Measurements from ENCODE around the gene NUDT6. TPM values are rescaled to one million over a fixed set of nuclear protein-coding genes. Genes with fewer than 3 reads are reported as not detected.
"Not testable (repeated sequence)": the region's sequence is repeated elsewhere in the genome, so short reads cannot be mapped to it uniquely, and the experiment has no call there.

Gene NUDT6
- polyA plus RNA-seq, 4 donors, result 12.7 to 19.7 (median 17.4) TPM

DNA sequence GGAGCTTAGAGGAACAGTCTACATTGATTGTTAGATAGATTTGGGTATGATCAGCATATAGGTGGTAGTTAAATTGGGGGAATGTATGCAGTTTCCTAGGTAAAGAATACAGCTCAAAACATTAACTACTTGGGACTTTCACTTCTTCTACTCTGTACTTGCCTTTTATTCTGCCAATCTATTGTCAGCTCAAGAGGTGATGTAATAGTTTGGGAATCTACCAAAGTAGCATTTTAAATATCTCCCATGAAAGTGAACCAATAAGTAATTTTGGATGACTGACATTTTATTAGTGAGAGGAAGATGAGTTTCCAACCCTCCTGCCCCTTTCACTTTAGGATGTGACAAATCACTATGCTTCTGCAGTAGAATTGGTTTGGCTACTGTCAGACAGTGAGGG is 43.4 kb downstream of the NUDT6 start:
- no peak for DNase-seq (ENCODE audit: low read depth in 4 of 4, low spot score in 3 of 4)

DNA sequence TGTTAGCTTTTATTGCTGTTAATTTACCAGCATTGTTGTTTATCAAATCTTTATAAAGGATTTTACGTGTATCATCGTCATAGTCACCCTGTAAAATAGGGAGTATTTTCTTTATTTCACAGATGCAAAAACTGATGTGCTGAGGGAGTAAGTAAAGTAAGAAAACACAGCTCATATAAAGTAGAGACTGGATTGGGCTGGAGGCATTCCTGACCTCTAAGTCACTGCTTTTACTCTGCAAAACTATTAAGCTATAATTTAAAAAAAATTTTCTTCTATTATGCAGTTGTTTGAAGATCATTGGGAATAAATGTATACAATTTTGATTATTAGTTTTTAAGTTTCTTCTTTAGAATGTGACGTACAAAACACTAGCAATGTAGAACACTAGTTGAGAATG is 45.9 kb downstream of the NUDT6 start:
- DNase-seq (ENCODE audit: low read depth in 4 of 4, low spot score in 3 of 4), result no peak

DNA sequence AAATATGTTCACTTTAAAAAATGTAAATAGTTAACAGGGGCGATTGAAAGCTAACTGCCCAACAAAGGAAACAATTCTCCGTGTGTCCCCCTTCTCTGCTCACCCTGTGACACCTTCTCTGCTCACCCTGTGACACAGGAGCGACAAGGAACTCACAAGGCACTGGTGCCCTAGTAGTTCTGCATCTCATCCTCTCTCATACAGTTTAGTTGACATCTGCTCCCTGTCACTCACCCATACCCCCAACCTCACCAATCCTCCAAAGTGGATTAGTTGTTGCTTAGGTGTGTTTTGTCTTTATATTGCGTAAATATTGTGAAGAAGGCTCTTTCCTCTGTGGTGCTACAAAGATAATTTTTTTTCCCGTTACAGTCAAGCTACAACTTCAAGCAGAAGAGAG is 46.4 kb downstream of the NUDT6 start:
- no peak for DNase-seq (ENCODE audit: low read depth in 4 of 4, low spot score in 3 of 4)

DNA sequence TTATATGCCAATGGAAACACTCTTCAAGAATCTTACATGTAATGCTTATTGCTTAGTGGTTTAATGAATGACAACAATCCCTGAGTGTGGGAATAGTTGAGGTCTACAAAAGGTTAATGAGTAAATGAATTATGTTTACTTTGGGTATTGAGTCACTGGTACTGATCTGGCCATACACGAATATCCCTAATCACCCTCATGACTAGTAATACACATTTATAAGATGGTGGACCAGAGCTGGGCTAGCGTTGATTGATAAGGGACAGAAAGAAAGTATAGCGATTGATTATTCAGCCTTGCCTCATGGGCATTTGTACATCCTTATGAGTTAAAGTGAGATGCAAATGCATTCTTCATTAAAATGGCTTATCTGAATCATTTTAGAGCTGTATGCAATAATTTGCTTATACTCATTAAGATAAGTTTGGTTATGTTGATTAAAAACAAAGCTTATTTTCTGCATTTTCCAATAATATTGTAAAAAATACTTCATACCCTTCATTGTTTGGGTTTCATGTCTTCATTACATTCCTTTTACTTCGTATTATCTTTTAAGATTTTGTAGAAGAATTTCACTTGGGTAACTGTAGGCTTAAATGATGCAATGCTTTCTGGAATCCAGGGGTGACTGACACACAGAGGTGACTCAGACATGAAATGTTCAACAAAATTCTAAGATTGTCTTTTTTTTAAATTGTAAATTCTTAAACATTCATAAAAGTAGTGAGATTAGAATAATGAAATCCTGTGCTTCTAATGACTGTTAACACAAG is 48.4 kb downstream of the NUDT6 start:
- no peak for DNase-seq (ENCODE audit: low read depth in 4 of 4, low spot score in 3 of 4)

DNA sequence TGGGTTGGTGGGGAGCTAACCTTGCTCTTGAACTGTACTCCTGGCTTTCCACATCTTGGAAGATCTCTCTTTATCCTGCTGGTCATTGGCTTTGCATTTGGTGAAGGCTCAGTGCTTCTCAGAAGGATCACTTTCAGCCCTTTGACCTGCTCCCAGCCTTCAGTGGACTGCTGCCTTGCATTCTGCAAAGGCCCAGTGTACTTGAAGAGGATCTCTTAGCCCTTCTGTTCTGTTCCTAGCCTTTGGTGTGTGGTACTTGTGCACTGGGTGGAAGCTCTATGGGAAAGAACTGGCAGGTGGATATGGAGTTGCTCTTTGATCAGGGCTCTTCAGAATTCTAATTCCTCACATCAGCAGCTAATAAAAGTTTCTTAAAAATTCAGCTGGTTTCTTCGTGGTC is 49.3 kb downstream of the NUDT6 start:
- DNase-seq (ENCODE audit: low read depth in 4 of 4, low spot score in 3 of 4), result no peak

DNA sequence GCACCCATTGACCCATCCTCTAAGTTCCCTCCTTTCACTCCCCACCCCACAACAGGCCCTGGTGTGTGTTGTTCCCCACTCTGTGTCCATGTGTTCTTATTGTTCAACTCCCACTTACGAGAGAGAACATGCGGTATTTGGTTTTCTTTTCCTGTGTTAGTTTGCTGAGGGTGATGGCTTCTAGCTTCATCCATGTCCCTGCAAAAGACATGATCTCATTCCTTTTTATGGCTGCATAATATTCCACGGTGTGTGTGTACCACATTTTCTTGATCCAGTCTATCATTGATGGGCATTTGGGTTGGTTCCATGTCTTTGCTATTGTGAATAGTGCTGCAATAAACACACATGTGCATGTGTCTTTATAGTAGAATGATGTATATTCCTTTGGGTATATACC is 54.2 kb downstream of the NUDT6 start:
- DNase-seq (ENCODE audit: low read depth in 4 of 4, low spot score in 3 of 4), result not testable (repeated sequence)

DNA sequence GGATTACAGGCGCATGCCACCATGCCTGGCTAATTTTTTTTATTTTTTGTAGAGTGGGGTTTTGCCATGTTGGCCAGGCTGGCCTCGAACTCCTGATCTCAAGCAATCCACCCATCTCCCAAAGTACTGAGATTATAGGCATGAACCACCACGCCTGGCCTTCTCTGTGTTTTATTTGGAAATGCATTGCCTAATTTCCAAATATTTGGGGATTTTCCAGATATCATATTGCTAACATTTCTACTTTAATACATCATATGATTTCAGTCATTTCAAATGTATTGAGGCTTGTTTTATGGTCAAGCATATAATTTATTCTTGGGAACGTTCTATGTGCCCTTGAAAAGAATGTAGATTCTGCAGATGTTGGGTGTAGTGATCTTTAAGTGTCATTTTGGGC is 57.0 kb downstream of the NUDT6 start:
- no peak for DNase-seq (ENCODE audit: low read depth in 4 of 4, low spot score in 3 of 4)

DNA sequence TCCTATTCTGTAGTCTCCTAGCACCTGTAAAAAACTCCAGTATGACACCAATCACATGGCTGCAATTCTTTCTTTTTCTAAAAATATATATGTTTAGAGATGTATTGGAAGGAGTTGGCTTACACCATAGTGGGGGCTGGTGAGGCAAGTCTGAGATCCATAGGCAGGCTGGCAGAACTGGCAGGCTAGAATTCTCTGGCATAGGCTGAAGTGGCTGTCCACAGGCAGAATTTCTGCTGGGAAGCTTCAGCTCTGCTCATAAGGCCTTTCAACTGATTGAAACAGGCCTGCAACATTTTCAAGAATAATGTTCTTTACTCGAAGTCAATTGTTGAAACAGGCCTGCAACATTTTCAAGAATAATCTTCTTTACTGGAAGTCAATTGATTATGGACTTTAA is 58.8 kb downstream of the NUDT6 start:
- DNase-seq (ENCODE audit: low read depth in 4 of 4, low spot score in 3 of 4), result no peak

DNA sequence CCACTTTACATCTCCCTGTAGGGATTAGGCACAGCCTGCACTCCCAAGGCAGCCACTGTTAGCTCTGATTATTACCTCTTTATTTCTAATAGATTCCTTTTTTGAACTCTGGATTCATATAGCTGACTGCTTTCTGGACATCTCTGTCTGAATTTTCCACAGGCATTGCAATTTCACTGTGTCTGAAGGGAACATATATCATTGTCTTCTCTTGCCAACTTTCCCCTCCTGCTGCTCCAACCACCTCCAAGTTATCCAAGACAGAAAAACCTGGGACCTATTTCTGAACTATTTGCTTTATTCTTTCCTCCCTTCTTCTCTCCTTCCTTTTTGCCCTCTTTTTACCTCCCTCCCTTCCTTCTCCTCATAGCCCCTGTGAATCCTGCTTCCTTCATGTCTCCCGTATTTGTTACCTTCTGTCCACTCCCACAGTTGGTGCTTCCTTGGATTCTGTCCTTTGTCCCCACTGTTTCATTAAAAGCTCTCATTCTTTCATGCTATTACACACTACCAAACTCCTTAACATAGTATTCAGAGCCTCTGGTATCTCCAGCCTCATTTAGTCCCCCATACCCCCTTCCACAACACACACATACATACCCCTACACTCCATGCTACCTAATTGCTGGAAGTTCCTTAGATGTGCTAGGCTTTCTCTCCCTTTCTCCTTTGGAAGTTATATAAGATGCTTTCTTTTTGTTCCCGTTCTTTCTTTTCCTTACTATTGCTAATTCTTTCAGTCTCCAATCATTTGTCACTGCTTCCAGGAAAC is 61.0 kb downstream of the NUDT6 start:
- no peak for DNase-seq (ENCODE audit: low read depth in 4 of 4, low spot score in 3 of 4)

DNA sequence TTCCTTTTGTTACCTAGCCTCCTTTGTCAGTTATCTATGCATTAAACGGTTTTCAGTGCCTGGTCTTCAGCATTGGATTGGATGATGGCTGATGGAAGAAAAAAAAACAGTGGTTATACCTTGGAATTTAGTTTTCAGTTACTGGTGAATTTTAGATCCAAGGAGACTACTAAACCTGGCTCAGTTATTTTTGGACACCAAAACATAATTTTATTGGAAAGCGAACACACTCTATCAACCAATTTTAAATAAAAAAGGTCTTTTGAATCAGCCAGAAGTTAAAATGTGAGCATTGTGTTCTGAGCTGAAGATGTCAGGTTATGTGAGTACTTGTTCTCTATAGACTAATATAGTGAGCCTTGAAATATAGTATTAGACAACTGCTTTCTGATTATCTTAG is 63.7 kb downstream of the NUDT6 start:
- DNase-seq (ENCODE audit: low read depth in 4 of 4, low spot score in 3 of 4), result no peak

DNA sequence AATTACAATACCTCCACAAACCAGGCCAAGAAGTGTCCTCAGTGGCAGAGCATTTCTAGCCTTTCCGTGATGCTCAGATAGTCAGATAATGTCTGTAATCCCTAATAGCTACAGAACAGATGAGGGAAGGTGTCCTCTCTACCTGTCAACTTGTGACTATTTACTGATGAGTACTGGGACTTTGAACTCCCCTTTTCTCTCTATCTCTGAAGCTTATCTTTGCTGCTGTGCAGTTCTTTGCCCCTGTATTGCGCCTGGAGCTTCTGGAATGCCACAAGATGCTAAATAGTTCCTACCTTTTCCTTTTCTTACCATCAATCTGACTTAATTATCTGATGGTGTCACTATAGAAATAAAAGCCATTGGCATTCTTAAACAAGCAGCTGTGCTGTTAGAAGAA is 65.2 kb downstream of the NUDT6 start:
- DNase-seq (ENCODE audit: low read depth in 4 of 4, low spot score in 3 of 4), result no peak

DNA sequence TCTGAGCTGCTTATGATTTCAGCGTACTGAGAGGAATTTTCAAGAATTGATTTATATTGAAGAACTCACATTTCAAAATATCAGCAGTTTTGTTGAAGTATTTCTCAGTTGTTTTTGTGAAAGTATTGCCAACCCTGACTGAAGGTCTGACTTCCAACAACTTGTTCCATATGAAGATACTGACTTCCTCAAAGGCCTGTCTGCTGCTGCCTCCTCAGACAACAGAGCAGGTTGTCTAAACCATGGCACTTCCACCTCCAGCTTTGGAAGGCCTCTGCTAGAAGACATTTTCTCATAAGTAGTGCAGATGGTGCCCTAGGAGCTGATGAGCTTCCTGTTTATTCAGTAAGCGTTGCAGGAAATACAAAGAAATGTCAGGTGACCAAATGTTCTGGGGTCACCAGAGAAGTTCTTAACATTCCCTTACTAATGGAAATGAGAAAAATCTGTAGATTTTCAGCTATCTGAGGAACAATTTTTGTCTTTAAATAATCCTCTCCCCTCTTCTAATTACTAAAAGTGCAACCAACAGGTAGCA is 67.0 kb downstream of the NUDT6 start:
- DNase-seq (ENCODE audit: low read depth in 4 of 4, low spot score in 3 of 4), result no peak

DNA sequence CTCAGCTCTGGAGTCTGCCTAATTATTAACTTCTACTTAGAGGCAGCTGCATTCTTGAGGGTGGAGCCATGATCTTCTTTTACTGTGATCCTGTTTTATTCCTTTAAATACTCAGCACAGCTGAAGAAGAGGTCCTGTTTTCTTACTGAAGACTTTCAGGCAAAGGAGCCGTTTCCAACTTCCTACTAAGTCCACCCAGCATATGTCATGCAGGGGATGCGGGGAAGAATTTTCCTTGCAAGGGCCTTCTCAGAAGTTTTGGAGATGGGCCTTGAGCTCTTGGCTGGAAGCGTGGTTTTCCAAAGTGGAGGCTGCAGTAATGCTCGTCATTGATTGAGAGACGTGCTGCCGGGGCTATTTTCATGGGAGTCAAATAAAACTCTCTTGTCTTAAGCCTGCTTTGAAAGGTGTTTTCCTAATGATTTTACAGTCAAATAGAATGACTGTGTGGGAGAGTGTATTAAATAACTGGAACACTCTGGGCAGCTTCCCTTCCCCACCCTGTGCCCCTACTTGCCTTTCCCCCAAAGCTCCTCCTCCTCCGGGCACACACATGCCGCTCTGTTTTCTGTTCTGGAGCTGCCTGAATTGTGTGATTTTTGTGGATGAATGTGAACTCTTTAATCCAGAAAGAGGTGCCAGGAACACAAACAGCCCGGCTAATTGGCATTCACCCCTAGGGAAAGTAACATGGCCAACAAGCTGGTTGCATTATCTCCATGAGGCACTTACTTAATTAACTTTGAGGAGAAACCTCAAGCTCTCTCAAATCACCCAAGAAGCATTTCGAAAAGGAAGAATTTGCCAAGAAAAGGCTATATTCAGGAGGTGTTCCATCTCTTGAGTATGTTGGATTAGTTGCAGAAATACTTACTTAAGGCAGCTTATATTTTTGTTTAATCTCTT is 67.7 kb downstream of the NUDT6 start:
- peak in 2 of 4 donors; percentile 22 for DNase-seq (ENCODE audit: low read depth in 4 of 4, low spot score in 3 of 4)

DNA sequence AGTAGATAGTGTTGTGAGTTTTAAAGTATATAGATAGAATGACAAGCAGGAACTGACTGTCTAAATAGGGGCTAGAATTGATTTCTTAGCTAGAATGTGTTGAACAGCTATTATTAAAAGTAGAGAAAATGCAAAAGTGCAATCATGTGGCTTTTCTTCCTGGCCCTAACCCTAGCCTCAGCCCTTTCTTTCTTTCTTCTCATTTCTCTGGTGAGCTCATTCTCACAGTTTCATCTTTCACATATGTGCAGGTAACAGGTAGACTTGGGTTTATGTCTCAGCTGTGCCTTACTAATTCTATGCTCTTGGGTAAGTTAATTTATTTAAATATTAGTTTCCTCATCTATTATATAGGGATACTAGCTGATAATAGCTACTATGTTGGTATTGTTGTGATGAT is 70.8 kb downstream of the NUDT6 start:
- no peak for DNase-seq (ENCODE audit: low read depth in 4 of 4, low spot score in 3 of 4)

DNA sequence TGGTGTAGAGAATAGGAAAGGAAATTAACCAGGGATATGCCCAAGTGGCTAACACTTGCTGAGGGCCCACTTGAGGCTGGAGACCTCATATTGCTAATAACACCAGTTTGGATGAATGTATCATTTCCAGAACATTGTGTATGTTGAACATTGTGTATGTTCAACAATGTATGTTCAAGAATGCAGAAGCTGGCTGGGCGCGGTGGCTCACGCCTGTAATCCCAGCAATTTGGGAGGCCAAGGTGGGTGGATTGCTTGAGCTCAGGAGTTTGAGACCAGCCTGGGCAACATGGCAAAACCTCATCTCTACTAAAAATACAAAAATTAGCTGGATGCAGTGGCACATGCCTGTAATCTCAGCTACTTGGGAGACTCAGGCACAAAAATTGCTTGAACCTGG is 72.6 kb downstream of the NUDT6 start:
- DNase-seq (ENCODE audit: low read depth in 4 of 4, low spot score in 3 of 4), result not testable (repeated sequence)

DNA sequence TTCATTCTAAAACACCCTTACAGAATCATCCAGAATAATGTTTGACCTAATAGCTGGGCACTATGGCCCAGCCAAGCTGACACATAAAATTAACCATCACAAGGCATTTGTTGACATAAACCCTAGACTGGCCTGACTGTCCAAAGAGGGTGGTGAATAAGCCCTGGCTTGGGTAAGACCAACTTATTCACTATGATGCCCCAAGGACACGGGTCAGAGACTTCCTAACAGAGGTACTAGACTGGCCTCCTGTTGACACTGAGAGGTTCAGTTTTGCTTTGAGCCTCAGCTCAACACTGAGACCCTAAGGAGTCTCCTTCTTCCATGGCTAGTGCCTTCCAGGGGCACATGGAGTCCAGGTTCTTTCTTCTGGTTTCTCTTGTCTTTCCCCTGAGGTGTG is 74.5 kb downstream of the NUDT6 start:
- no peak for DNase-seq (ENCODE audit: low read depth in 4 of 4, low spot score in 3 of 4)

DNA sequence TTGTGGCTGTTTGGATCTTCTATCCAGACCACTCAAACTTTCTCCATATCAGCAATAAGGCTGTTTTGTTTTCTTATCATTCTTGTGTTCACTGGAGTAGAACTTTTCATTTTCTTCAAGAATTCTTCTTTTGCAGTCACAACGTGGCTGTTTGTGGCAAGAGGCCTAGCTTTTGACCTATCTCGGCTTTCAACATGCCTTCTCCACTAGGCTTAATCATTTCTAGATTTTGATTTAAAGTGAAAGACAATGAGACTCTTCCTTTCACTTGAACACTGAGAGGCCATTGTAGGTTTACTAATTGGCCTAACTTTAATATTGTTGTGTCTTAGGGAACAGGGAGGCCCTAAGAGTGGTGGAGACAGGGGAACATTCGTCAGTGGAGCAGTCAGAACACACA is 76.6 kb downstream of the NUDT6 start:
- DNase-seq (ENCODE audit: low read depth in 4 of 4, low spot score in 3 of 4), result no peak

DNA sequence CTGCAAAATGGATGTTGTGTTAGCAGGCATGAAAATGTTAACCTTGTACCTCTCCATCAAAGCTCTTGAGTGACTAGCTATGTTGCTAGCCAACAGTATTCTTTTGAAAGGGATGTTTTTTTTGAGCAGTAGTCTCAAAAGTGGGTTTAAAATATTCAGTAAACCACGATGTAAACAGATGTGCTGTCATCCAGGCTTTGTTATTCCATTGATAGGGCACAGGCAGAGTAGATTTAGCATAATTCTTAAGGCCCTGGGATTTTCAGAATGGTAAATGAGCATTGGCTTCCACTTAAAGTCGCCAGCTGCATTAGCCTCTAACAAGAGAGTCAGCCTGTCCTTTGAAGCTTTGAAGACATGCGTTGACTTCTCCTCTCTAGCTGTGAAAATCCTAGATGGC is 77.3 kb downstream of the NUDT6 start:
- DNase-seq (ENCODE audit: low read depth in 4 of 4, low spot score in 3 of 4), result no peak

DNA sequence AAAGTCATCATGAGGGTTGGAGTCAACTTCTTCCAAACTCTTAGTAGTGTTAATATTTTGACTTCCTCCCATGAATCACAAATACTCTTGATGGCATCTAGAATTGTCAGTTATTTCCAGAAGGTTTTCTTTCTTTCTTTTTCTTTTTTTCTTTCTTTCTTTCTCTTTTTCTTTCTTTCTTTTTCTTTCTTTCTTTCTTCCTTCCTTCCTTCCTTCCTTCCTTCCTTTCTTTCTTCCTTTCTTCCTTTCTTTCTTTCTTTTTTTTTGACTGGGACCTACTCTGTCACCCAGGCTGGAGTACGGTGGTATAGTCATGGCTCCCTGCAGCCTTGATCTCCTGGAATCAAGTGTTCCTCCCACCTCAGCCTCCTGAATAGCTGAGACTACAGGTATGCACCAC is 78.0 kb downstream of the NUDT6 start:
- DNase-seq (ENCODE audit: low read depth in 4 of 4, low spot score in 3 of 4), result not testable (repeated sequence)

DNA sequence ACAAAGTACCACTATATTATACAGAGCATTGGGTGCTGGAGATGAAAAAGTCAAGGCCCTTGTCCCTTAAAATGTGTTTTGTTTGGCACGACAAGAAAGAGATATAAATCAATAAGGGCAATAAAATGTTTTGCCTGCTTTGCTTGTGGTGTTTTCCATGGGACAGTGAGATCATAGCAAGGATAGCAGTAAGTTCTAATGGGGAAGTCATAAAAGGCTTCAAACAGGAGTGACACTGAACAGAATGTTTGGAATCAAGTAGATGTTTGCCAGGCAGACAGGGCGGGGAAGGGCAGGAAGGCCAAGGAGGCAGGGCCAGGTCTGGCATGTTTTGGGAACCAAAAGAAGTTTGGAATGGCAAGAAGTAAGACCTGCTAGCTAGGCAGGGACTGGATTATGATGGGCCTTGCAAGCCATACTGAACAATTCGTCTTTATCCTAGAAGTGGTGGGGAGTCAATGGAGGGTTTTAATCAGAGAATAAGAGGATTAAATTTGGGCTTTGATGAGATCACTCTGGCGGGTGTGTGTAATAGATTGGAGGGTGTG is 79.3 kb downstream of the NUDT6 start:
- DNase-seq (ENCODE audit: low read depth in 4 of 4, low spot score in 3 of 4), result no peak

Data from left renal pelvis (tissue), 4 donors.